Bone marrow (tissue), 2 donors: ENCODE results near the gene PTPRE.

Experiments
- DNase-seq, 2 donors: peaks; one replicate each; lab custom pipeline; 2025; lab: John Stamatoyannopoulos, UW

Gene PTPRE

DNA sequence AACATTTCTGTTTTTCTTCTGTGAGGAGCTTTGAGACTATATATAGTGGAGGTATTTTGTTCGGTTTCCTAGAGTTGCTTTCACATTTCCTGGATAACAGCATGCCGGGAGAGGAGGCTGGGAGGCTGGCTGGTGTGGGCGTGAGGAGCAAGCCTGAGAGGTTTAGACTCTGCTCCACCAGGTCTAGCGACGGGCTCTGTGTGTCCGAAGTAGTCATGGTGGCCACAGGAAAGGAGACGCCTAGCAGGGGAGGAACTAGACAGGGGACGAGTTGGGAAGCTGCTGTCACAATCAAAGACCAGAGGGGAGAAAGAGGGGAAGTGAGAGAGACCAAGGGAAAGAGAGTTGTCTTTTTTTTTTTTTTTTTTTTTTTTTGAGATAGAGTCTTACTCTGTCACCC is 19.6 kb downstream of the PTPRE start:
- DNase-seq = no peak

DNA sequence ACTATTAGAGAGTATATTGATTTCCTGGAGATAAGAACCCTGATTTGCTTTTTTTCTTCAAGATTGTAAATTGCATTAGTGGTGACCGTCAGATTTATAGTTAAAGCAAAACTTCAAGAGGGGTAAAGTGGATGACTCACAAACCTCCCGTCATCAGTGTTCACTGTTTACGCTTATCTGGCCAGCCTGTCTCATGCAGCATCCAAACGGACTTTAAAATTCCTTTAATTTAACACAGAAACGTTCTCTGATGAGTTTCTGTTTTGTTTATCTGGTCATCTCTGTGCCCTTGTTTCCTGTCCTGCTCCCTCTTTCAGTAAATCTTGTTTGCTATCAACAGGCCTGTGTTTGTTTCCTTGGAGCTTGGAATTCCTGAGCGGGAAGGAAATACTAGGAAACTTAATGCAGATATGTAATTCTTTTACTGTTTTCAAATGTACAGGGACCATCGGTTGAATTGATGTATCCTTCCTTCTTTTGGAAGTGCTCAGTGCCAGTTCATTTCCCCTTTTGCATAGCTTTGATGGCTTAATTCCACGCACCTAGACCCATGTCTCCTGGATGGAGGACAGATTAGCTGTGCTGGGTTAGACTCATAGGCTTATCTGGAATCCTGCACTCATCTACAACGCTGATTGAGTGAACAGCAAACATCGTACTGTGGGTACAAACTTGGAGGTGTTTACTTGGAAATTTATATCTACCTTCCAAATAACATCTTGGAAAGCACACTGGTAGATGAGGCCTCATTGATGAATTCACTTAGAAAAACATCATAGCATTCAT is 21.3 kb downstream of the PTPRE start:
- no peak for DNase-seq

DNA sequence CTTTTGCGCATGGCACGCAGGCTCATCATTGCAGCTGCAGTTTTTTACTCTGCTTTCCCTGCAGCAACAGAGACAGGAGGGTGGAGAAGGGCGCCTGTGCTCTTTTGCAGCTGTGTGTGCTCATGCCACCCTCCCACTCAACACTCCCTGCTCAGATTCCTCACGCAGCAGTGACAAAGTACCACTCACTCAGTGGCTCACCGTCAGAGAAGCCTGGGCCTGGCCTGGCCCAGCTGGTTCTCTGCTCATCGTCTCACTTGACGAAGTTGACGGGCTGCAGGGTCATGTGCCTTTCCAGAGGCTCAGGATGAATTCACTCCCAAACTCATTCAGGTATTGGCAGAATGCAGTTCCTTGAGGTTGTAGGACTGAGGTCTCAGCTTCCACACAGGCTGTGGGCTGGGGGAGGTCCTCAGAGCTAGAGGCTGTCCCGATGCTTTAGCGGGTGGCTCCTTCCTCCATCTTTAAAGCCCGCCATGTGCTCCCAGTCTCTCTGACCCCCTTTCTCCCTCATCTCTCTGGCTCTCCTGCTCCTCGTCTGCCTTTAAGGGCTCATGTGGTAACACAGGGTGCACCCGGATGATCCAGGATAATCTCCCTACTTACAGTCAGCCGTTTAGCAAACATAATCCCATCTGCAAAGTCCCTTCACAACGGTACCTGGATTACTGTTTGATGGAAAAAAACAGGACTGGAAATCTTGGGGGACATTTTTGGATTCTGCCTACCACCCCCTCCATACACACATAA is 25.8 kb downstream of the PTPRE start:
- no peak for DNase-seq

DNA sequence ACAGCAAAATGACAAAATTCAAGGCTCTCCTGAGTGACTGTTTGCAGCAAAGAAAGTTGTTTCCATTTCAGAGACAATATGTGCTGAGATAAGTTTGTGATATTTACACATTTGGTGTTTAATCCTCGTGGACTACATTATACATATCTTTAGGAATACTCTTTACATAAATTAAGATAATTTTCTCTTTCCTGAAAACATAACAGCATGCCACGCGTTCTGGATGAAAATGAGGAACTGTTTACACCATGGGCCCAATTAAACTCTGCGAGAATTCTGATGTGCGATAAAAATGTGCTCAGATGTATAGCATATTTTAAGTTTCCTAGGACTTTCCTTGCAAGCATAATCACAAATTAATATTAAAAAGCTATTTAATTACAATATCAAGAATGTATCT is 26.4 kb downstream of the PTPRE start:
- no peak for DNase-seq

DNA sequence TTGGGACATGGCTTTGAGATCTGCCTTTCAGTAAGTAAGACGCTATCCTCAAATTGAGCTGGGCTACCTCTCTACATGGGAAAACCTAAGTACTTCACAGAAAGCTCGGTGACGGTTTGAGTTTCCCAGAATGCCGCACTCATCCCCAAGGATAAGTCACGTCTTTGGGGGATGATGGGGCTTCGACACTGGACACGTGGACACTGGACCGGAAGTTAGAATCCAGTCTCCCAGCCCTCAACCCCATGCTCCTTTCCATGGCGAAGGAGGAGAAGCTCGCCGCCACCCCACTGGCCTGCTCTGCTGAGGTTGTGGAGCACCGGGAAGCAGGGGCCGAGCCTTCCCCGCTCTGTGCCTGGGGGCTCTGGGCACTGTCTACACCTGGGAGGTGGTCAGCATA is 27.5 kb downstream of the PTPRE start:
- no peak for DNase-seq

DNA sequence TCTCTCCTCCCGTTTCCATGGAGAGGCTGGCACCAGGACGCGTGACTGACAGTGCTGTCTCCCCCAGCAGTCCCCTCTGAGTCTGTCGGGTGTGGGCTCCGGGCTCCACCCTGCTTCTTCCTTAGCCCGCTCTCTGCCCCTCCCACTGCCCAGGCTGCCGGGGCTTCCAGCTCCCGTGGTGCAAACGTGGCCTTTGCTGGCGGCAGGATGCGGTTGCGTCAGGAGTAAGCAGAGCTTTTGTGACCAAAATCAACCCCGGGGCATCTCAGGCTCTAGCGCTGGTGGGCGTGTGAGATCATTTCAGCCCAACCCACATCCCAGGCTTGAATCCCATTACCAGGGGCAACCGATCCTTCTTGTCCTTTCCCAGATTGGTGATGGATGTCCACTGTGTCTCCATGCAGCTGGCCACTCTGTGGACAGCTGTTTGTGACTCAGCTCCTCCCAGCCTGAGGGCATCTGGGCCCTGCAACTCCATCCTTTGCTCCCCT is 28.2 kb downstream of the PTPRE start:
- no peak for DNase-seq

DNA sequence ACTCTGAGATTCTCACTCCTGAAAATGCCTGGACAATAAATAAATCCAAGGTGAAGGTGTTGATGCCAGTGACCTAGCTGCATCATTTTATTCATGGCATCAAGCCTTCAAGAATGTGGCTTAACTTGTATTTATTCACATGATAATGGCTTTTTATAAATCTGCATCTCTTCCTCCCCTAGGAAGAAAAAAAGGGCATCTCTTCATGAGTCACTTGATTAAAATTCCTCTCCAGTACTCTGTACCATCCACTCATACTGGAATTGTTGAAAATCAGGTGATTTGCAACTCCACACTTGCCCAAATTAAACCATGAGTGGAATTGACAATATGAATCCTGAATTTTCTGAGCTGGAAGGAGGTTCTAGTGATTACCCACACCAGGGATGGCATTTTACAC is 30.2 kb downstream of the PTPRE start:
- no peak for DNase-seq

DNA sequence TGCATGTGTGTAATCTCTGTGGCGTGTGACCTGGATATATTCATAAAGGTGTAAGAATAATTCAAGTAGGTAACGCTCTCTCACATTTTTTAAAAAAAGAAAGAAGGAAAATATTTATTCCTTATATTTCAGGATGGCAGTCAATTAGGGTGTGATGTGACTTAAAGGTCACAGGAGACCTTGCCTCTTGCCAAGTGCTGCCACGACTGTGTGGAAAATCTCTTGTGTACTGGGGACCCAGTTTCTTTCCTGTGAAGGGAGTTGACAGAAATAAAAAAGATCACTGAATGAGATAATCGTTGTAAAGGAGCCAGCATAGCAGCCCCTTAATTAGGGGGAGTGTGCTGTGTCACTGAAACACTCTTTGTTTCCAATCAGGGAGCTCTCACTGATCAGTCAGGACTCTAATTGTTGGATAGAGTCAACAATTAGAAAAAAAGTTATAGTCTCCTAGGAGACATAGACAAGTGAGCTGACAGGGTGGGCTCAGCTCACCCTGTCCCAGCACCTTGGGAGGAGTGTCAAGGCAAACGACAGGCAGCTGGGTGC is 31.1 kb downstream of the PTPRE start:
- no peak for DNase-seq

DNA sequence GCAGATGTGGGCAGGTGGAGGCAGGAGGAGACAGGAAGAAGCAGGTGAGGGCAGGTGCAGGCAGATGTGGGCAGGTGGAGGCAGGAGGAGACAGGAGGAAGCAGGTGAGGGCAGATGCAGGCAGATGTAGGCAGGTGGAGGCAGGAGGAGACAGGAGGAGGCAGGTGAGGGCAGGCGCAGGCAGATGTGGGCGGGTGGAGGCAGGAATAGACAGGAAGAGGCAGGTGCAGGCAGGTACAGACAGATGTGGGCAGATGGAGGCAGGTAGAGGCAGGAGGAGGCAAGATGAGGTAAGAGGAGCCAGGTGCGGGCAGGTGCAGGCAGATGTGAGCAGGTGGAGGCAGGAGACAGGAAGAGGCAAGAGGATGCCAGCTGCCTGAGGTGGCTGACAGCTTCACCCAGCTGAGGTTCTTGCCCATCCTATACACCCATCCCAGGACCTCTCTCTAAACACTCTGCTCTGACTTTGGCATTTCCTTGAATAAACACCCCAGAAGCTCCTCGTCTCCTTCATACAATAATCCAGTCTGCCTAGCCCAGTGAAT is 33.0 kb downstream of the PTPRE start:
- no peak for DNase-seq

DNA sequence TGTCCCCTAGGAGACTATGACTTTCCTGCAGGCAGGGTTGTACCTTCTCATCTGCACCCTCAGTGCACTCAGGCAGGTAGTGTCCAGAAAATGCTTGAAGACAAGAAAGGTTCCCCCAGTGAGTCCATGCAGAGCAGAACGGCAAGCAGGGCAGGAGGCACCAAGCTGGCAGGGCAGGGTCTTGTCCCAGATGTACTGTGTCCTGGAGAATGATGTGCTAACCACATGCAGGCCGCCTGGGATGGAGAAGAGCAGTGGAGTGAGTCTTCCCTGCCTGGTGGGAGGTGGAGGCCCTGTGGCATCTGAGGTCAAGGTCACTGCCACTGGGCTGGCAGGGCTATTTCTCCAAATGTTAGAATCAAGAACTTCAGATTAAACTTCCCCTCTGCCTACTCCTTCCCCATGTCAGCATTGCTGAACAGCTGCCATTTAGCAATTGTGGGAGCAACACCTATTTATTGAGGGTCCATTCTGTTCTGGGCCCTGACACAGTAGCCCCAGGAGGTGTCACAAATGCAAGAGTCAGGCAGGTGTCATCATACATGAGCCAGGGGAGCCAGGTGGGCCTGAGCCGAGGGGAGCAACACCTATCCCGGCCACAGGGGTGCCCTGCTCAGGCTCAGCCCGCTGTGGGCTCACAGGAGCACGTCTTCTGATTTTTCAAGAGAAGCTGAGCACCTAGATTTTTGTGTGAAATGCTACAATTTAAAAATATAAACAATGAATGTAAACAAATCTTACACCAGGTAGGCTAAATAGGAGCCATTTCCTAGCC is 34.1 kb downstream of the PTPRE start:
- no peak for DNase-seq

DNA sequence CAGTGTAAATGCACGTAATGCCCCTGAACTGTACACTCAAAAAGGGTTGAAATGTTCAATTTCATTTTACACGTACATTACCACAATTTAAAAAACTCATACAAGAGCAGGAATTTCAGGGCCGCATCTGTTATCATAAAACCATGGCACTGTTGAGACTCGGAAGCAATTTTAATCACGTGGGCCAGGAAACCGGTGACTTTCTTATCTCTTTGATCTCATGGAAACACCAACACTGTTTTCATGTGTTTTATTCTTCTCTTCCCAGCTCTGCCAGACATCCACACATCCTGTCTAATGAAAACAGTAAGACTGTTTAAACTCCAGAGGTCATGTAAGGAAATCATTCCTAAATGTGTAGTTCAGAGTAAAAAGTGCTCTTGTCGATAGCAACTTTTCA is 35.9 kb downstream of the PTPRE start:
- no peak for DNase-seq

DNA sequence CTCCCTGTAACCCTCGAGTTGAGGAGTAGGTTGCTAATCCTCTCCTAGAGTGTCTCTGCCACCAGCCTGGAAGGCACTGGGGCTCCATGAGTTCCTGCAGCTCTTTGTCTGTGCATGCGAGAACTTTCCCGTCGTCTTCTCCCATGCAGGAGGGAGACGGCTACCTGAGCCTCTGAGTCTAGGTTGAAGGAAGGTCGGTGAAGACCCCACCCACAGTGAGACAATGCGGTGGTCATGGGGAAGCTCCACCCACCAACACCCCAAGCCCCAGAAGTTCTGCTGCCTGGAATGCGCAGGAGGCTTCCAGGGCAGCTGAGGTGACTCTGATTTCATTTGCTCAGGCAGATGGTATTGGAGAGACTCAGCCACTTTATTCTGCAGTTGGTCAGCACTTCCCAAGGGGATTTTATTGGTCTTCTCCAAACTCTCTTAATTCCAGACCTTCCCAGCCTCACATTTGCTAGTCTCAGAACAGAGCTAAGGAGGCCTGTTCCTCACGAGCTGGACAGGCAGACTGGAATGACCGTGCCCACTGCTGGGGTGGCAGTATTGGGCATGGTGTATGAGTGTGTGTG is 36.5 kb downstream of the PTPRE start:
- DNase-seq = no peak

DNA sequence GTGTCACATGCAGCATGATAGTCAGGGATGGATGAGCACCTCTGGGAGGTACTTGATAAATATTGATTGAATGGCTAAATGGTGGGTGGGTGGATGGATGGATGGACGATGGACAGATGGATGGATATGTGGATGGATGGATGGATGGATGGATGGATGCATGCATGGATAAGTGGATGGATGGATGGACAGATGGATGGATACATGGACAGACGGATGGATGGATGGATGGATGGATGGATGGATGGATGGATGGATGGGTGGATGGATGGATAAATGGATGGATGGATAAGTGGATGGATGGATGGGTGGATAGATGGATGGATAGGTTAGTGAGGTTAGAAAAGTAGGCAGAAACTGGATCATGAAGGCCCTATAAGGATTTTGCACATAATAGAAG is 37.4 kb downstream of the PTPRE start:
- DNase-seq = no peak

DNA sequence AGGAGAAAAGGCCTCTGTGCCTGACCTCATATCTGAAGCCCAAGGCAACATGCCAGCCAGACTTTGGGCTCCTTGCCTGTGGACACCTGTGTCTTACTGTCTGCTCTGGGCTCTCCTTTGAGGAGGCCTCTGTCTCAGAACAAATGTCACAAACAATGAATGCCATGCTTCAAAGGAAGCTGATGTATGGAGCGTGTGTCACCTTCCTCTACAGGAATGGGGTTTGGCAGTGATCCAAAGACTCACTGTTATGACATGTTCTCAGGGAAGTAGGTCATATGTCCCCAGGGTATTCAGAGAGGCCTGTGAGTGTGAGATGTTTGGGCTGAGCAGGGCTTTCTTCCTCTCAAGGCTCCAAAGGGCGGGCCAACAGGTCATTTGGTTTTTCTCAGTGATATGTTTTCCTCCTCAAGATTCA is 38.4 kb downstream of the PTPRE start:
- DNase-seq = no peak

DNA sequence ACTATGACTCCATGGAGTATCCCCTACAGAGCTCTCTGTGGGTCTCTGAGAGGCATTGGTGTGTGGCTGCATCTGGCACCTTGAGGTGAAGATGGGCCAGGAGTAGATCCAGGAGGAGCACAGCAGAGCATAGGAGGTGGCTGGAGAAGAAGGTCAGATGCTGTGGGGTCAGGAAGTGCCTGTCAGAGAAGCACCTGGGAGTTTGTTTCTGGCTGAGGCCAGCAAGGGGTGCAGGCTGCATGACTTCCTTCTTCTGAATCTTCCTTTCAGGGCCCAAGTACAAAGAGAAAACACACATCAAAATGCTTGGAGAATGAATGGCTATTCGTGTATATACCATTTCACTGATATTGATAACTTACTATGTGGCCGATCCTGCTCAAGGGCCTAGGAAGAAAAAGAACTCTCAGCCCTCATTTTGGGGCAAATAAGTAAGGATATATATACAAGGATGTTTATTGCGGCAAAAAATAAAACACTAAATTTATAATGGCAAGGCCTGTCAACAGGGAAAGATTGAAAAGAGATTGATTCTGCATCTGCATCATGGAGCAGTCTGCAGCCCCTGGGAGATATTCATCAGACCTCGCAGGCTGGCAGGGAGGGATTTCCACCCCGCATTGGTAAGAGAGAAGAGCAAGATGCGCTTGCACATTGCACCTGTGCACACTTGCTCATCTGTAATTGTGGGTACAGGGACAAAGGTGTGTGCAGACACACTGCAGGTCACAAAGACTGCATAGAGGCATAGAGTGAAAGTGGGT is 39.2 kb downstream of the PTPRE start:
- no peak for DNase-seq

DNA sequence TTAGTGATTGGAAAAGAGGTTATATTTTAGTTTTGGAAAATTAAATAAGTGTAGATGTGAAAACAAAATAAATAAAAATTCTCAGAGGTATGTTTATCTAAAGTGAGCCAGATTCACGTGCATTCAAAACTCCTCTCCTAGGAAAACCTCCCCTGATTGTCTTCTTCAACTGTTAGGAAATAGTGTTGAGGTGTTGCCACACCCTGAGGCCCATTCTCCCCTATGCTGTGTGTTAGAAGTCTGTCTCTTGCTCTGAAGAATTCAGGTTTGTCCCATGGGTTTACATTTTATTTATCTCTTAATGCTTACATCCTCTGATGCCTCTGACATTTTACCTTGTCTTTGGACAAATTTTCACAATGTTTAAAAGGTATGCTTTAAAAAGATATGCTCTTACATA is 40.3 kb downstream of the PTPRE start:
- no peak for DNase-seq

DNA sequence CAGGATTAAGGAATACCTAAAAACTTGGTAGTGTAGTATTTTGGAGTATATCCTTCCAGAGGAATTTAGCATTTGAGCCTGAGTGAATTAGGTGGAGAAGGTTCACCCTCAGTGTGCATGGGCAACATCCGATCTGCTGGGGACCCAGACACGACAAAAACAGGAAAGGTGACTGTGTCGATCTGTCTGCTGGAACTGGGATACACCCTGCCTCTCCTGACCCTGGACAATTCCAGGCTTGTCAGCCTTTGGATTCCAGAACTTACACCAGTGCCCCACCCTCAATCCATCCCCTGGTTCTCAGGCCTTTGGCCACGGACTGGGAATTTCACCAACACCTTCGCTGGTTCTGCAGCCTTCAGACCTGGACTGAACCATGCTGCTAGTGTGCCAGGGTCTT is 41.9 kb downstream of the PTPRE start:
- no peak for DNase-seq

DNA sequence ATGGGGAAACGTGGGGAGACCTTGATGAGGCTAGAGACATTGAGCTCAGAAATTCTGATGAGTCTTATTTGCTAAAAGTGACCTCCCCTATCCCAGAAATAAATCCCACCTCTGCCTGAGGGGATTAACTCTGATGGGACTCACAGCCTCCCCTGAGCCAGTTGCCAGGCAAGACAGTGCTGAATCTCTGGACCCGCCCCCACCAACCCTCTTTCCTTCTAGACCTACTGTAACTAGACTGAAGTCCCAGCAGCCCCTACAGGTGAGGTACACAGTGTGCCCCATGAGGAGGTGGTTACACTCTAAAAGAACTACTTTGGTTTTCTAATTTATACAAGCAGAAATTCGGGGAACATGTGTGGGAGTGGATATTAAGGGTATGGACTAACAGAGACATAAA is 42.9 kb downstream of the PTPRE start:
- DNase-seq = no peak

DNA sequence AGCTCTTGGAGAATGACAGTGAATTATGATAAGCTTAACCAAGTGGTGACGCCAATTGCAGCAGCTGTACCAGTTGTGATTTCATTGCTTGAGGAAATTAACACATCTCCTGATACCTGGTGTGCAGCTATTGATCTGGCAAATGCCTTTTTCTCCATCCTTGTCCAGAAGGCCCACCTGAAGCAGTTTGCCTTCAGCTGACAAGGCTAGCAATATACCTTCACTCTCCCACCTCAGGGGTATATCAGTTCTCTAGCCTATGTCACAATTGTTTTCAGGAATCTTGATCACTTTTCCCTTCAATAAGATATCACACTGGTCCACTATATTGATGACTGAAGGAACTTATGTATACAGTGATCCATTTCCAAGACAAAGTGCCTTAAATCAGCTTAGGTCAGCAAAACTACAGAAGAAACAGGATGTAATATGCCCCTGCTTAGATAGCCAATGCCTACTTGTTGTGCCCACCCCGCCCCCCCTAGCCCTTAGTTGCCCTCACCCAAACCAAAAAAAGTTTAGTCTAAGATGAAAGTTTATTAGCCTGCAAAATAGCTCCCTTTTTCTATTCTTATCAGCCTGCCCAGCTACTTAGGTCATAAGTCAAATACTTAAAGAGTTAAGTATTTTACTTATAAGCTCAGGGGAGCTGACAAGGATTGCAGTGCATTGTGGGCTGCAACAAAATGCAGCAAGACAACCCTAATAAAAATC is 45.1 kb downstream of the PTPRE start:
- no peak for DNase-seq

DNA sequence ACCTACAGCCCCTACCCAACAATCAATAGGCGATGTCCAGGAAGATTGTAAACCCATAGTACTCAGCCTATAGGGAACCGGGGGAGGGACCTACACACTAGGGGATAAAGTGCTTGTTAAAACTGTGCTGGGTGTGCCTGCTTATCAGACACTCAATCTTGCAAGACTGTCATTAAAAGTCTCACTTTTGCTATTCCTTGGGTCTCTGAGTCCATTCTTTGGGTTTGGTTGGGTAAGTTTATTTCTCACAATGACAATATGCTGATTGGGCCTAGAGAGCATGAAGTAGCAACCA is 45.6 kb downstream of the PTPRE start:
- no peak for DNase-seq

DNA sequence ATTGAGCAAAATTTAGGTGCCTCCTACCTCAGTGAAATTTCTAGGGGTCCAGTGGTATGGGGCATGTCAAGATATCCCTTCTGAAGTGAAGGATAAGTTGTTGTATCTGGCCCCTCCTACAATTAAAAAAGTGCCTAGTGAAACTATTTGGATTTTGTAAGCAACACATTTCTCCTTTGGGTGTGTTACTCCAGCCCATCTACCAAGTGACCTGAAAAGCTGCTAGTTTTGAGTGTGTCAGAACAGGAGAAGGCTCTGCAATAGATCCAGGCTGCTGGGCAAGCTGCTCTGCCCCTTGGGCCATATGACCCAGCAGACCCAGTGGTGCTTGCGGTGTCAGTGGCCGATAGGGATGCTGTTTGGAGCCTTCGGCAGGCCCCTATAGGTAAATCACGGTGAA is 46.0 kb downstream of the PTPRE start:
- no peak for DNase-seq
